IPS-18c (cell line): ENCODE results near the gene TAF11L4.
"Not testable (repeated sequence)": the region's sequence is repeated elsewhere in the genome, so short reads cannot be mapped to it uniquely, and the experiment has no call there.

ENCODE experiments used
- H3K4me3 ChIP-seq: 2 replicates; pipeline ENCODE4 v1.7.0; 2013; ENCODE audit warnings: low read depth, mild to moderate bottlenecking, low read length, moderate library complexity; ENCODE audit not compliant: insufficient read depth
- H3K9me3 ChIP-seq: one replicate; pipeline ENCODE4 v1.6.1; 2013; ENCODE audit warnings: mild to moderate bottlenecking, low read length, moderate library complexity; ENCODE audit not compliant: control insufficient read depth, insufficient read depth

Gene TAF11L4

GRCh38 chr5:17521501-17521900 lies at the start of gene TAF11L4:
Gene TAF11L4 (plus strand): TSS chr5:17521801.
- H3K4me3 ChIP-seq, H3K9me3 ChIP-seq: not testable (repeated sequence)

GRCh38 chr5:17475064-17475463 lies 46.5 kb upstream of the TAF11L4 start:
- not testable (repeated sequence) for H3K4me3 ChIP-seq, H3K9me3 ChIP-seq

GRCh38 chr5:17477043-17477442 lies 44.6 kb upstream of the TAF11L4 start:
- Histone ChIP-seq H3K9me3 (no peaks in the 10 kb centered on the region), H3K4me3 (no peak overlapping the region)

GRCh38 chr5:17477573-17478265 lies 43.9 kb upstream of the TAF11L4 start:
- Histone ChIP-seq H3K4me3 (no peak overlapping the region), H3K9me3 (no peaks in the 10 kb centered on the region)

GRCh38 chr5:17481378-17481777 lies 40.2 kb upstream of the TAF11L4 start:
- no peak overlapping the region for H3K4me3 ChIP-seq

GRCh38 chr5:17482790-17483189 lies 38.8 kb upstream of the TAF11L4 start:
- H3K9me3 ChIP-seq = no peaks in the 10 kb centered on the region
- no peak overlapping the region for H3K4me3 ChIP-seq

More at GRCh38 chr5:17481378-17481777, 40.2 kb upstream of the TAF11L4 start:
- H3K9me3 ChIP-seq = no peaks in the 10 kb centered on the region

- H3K9me3 ChIP-seq, H3K4me3 ChIP-seq: not testable (repeated sequence)
These were observed 35.0 kb upstream of the TAF11L4 start for GRCh38 chr5:17486464-17487173.

GRCh38 chr5:17487174-17487512 lies 34.5 kb upstream of the TAF11L4 start:
- H3K4me3 ChIP-seq = no peak overlapping the region
- H3K9me3 ChIP-seq = no peaks in the 10 kb centered on the region

- H3K9me3 ChIP-seq, H3K4me3 ChIP-seq: not testable (repeated sequence)
These were observed 30.3 kb upstream of the TAF11L4 start for GRCh38 chr5:17491257-17491656.

GRCh38 chr5:17492770-17493169 lies 28.8 kb upstream of the TAF11L4 start:
- H3K9me3 ChIP-seq = no peaks in the 10 kb centered on the region
- H3K4me3 ChIP-seq = no peak overlapping the region

- H3K9me3 ChIP-seq = no peaks in the 10 kb centered on the region
These were observed 24.2 kb upstream of the TAF11L4 start for GRCh38 chr5:17497446-17497845.

GRCh38 chr5:17497931-17498330 lies 23.7 kb upstream of the TAF11L4 start, which contains the start of gene TAF11L2:
Gene TAF11L2 (plus strand): TSS chr5:17498231.
- H3K9me3 ChIP-seq, H3K4me3 ChIP-seq: not testable (repeated sequence)

More at GRCh38 chr5:17497446-17497845, 24.2 kb upstream of the TAF11L4 start:
- no peak overlapping the region for H3K4me3 ChIP-seq

GRCh38 chr5:17511775-17512325 lies 9.8 kb upstream of the TAF11L4 start:
- Histone ChIP-seq H3K4me3 (no peak overlapping the region), H3K9me3 (no peaks in the 10 kb centered on the region)

- not testable (repeated sequence) for H3K4me3 ChIP-seq, H3K9me3 ChIP-seq
These were observed 4.1 kb upstream of the TAF11L4 start for GRCh38 chr5:17517526-17517925.

- H3K9me3 ChIP-seq, H3K4me3 ChIP-seq: not testable (repeated sequence)
These were observed 3.5 kb upstream of the TAF11L4 start, which contains the start of gene TAF11L3 for GRCh38 chr5:17518067-17518466. Gene TAF11L3 (plus strand): TSS chr5:17518367.

GRCh38 chr5:17519508-17519907 lies 2.1 kb upstream of the TAF11L4 start:
- H3K9me3 ChIP-seq, H3K4me3 ChIP-seq: not testable (repeated sequence)

GRCh38 chr5:17524935-17525334 lies 3.3 kb downstream of the TAF11L4 start, which contains the start of gene TAF11L5:
Gene TAF11L5 (plus strand): TSS chr5:17525235.
- not testable (repeated sequence) for H3K4me3 ChIP-seq, H3K9me3 ChIP-seq

GRCh38 chr5:17526504-17526903 lies 4.9 kb downstream of the TAF11L4 start:
- H3K9me3 ChIP-seq, H3K4me3 ChIP-seq: not testable (repeated sequence)
